NCI-H2196 treated with DMSO at 0.1 percent for 48 hours (cell line): ENCODE results near the gene OR6N1.

Experiments
- DNase-seq: peaks from one replicate; lab custom pipeline; 2025; ENCODE audit not compliant: unreplicated experiment; lab: John Stamatoyannopoulos, UW

The OR6N1 gene

GRCh38 chr1:158771950-158772866 is at the start of gene OR6N1:
Gene OR6N1 (minus strand): TSS chr1:158772195. CDS start chr1:158766682, 5,513 bp downstream.
- DNase-seq = no peak

GRCh38 chr1:158821723-158822122 is 49.7 kb upstream of the OR6N1 start:
- no peak for DNase-seq

GRCh38 chr1:158819461-158820443 is 47.8 kb upstream of the OR6N1 start:
- DNase-seq = no peak

GRCh38 chr1:158818975-158819431 is 47.0 kb upstream of the OR6N1 start:
- DNase-seq = no peak

- no peak for DNase-seq
Observed at GRCh38 chr1:158818560-158818959, 46.6 kb upstream of the OR6N1 start.

- no peak for DNase-seq
Observed at GRCh38 chr1:158814970-158815369, 43.0 kb upstream of the OR6N1 start.

- DNase-seq = no peak
Observed at GRCh38 chr1:158813164-158813563, 41.2 kb upstream of the OR6N1 start.

- DNase-seq = no peak
Observed at GRCh38 chr1:158812336-158812735, 40.3 kb upstream of the OR6N1 start.

GRCh38 chr1:158810311-158810710 is 38.3 kb upstream of the OR6N1 start:
- DNase-seq = no peak

GRCh38 chr1:158809862-158810261 is 37.9 kb upstream of the OR6N1 start:
- DNase-seq = no peak

- DNase-seq = no peak
Observed at GRCh38 chr1:158809256-158809655, 37.3 kb upstream of the OR6N1 start.

- DNase-seq = no peak
Observed at GRCh38 chr1:158806916-158807536, 35.0 kb upstream of the OR6N1 start.

GRCh38 chr1:158803678-158804077 is 31.7 kb upstream of the OR6N1 start:
- DNase-seq = no peak

- DNase-seq = no peak
Observed at GRCh38 chr1:158801396-158801795, 29.4 kb upstream of the OR6N1 start.

GRCh38 chr1:158800526-158800925 is 28.5 kb upstream of the OR6N1 start:
- no peak for DNase-seq

GRCh38 chr1:158799689-158800088 is 27.7 kb upstream of the OR6N1 start:
- DNase-seq = no peak

- no peak for DNase-seq
Observed at GRCh38 chr1:158798531-158798930, 26.5 kb upstream of the OR6N1 start.

- DNase-seq = no peak
Observed at GRCh38 chr1:158794247-158794646, 22.3 kb upstream of the OR6N1 start.

GRCh38 chr1:158793604-158794003 is 21.6 kb upstream of the OR6N1 start:
- no peak for DNase-seq

- DNase-seq = no peak
Observed at GRCh38 chr1:158781104-158781503, 9.1 kb upstream of the OR6N1 start, which contains the start of gene OR6N2. Gene OR6N2 (minus strand): TSS chr1:158781204. CDS start chr1:158777635, 3,569 bp downstream.

GRCh38 chr1:158754420-158754819 is 17.6 kb downstream of the OR6N1 start, which contains the start of gene OR6K6:
Gene OR6K6 (plus strand): TSS chr1:158754720. CDS start chr1:158754888, 168 bp downstream.
- no peak for DNase-seq
